GM21381 (cell line): ENCODE data around the gene RECK.

Experiments
- ATAC-seq: cut with Tn5 transposase; IDR thresholded peaks from one replicate; pipeline ENCODE4 v1.9.1; 2021; ENCODE audit warnings: mild to moderate bottlenecking, moderate library complexity; ENCODE audit not compliant: unreplicated experiment

RECK gene

DNA sequence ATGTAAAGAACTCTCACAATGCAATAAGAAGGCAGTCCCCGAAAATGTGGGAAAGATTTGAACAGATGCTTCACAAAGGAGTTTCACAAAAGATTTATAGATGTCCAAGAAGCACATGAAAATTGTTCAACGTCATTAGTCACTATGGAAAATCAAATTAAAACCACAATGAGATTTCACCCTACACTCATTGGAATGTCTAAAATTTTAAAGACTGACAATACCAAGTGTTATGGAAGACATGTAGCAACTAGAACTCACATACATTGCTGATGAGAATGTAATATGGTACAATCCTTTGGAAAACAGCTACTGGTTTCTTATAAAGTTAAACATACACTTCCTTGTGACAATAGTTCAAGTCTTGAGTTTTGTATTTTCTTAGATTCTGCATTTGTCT, 11.0 kb upstream of the RECK start:
- no peak for ATAC-seq

DNA sequence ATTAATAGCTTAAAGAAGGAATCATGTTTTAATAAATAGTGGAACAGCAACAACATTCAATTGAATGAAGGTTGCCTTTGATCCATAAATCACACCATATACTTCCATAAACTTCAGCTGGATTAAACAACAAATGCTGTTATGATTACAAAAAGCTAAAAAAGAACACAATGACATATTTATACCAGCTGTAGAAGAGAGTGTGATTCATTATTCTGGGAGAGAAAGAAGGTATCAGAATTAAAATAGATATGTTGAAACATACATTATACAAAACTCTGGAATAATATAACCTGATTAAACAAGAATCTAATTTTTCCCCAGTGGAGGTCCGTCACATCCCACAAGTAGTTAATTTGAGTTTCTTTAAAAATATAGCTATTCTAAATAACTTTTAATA, 7.5 kb upstream of the RECK start:
- ATAC-seq: no peak

DNA sequence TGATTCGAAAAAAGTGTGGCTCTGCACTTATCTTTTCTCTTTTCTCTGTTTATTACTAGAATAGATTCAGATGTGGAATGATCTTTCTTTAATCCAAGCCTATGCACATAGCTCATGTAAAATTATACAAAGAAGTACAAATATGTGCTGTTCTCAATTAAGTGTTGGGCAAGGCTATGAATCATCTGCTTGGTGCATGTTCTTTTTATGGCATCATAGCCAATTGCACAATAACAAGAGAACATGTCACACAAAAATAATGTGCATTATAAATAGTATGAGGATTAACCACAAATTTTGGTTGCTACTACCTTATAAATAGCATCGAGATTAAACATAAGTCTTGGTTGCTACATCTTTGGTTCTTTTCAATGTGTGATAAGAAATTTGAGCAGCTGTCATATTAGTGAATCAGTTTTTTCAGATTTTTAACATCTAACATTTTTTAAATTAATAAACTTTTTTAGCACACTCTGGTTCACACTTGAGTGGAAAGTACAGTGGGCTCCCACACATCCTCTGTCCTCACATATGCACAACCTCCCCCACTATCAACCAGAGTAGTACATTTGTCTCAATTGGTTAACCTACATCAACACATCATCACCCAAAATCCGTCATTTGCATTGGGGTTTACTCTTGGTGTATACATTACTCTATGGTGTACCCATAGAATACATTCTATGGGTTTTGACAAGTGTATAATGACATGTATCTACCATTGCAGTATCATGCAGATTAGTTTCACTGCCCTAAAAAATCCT, 6.8 kb upstream of the RECK start:
- no peak for ATAC-seq

DNA sequence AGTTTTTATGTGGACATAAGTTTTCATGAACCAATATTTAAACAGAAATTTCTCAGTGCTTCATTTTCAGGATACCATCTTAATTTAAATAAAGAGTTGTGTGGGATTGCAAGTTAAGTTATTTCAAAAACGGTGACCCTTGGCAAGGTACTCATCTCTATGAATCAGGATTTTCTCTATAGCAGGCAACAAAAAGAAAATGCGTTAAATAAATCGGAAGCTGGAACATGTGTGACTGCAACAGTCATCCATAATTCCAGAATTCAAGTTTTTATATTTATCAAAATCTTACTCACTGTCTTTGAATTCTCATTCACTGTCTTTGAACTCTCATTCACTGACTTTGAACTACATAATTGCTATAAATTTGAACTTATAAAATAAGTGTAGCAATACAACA, 5.8 kb upstream of the RECK start:
- ATAC-seq: no peak

- no peak for ATAC-seq
Measured at GRCh38 chr9:36031774-36032555, 4.7 kb upstream of the RECK start.

- no peak for ATAC-seq
Measured at GRCh38 chr9:36033788-36034187, 2.9 kb upstream of the RECK start.

DNA sequence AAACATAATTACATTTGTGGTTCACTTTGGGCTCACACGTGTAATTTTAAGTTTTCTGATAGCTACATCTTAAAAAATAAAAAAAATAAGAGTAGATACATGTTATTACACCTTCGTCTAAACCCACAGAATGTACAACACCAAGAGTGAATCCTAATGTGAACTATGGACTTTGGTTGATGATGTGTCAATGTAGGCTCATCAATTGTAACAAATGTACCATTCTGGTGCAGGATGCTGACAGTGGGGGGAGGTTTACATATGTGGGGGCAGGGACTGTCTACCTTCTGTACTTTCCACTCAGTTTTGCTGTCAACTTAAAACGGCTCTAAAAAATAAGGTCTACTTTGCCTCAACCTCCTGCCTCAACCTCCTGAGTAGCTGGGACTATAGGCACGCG, 2.5 kb upstream of the RECK start:
- no peak for ATAC-seq

GRCh38 chr9:36035006-36035405, 1.7 kb upstream of the RECK start:
- ATAC-seq: no peak

- no peak for ATAC-seq
Measured at GRCh38 chr9:36036253-36036779, 397 bp upstream of the RECK start.

DNA sequence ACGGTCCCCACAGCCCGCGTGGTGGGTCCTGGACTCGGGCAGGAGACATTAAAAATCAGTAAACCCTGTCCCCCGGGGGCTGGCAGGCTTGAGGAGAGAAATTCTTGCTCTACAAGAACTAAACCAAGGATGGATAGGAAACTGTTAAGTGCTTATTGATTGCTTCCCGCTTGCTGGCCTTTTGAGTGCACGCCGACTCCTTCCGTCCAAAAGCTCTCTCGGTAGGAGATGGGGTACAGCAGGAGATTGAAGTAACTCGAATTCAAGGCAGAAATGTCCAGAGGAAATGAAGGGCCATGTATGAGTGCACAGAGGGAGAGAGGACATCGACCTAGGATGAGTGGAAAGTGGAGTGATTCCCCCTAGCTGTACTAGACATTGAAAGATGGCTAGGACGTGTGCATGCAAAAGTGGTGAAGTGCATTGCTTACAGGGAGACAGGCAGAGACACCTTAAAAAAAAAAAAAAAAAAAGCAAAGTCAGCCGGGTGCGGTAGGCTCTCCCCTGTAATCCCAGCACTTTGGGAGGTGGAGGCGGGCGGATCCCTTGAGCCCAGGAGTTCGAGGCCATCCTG, 923 bp downstream of the RECK start:
- no peak for ATAC-seq

DNA sequence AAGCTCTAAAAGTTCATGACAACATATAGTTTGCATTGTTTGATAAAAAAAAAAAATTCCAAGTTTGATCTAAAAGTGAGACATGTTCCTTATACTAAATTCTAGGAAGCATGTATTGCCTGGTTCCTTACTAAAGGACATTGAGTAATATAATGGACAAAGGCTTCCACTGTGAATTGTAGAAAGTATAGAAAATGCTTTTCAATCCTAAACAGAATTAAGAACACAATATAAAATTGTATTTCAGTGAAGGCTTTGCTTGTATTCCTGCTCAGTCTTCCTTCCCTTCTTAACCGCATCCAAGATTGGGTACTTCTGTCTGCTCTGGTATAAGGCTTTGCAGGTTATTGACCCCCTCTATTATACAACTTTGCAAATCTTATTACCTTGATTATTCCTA, 2.4 kb downstream of the RECK start:
- no peak for ATAC-seq

DNA sequence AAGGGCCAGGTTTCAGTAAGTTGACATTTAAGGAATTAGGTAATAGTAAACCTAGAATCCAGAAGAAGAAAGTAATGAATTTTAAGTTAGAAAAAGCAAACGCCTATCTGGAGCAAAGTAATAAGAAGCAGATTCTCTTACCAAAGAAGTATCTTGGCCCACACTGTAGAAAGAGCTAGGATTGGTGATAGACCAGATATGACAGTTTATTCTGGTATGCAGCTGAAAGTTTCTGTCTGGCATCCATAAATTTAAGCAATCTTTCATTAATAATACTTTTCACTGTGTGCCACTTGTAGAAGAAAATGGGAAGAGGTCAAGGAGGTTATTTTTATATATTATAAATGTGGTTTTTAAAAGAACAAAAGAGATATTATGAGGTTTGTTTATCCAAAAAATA, 3.0 kb downstream of the RECK start:
- ATAC-seq: no peak

DNA sequence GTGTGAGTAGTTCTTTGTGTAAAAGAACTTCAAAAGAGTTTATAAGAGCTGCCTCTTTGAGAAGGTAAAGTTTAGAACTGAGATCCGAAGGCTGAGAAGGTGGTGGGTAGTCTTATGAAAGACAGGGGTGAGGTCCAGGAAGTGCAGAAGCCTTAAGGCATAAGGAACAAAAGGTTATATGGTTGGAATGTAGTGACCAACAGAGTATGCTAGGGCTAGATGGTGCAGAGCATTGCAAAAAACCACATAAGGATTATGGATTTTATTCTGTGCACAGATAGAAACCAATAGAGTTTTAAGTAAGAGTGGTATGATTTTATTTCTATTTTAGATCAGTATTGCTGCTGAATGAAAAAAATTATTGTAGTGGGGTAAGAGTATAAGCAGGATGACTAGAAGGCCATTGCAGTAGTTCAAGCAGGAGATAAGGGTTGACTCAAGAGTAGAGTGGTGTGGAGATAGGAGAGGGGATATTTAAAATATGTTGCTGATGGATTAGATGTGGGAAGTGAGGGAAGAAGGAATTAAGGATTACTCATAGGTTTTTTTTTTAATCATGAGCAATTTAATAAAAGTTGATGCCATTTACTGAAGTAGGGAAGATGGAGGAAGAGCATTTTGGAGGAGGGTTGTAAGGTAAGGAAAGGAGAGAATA, 3.7 kb downstream of the RECK start:
- no peak for ATAC-seq

GRCh38 chr9:36041506-36041905, 4.8 kb downstream of the RECK start:
- no peak for ATAC-seq

GRCh38 chr9:36045610-36046009, 8.9 kb downstream of the RECK start:
- no peak for ATAC-seq

DNA sequence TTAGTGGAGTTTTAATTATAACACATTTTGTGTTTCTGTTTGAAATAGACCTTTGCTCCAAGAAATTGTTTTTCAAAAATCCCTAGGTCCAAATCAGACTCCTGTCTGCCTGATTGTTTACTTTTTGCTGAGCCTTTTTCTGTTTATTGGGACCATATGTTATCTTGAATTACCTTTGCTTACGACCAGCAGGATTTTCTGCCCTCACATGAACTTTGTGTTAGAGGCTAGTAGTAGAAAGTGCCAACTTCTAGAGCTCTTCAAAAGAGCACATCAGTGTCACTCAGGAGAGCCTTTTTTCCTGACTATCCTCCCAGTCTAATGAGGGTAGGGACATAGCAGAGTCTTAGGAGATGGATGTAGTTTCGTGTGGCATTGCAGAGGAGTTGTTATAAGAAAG, 10.2 kb downstream of the RECK start:
- no peak for ATAC-seq

GRCh38 chr9:36049408-36049807, 12.7 kb downstream of the RECK start:
- no peak for ATAC-seq

DNA sequence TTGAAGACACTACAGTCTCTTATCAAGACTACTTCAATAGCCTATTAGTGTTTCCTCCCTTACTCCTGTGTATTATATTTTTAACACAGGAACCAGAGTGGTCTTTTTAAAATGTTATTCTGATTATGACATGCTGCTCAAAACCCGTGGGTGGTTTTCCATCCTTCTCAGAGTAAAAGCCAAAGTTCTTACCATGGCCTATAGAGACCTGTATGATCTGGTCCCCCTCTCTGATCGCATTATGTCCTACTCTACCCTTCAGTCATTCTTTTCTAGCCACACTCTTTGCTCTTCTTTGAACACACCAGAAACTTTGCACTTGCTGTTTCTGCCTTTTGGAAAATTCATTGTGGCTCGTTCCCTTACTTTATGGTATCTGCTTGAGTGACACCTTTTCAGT, 13.8 kb downstream of the RECK start:
- ATAC-seq: no peak

GRCh38 chr9:36051317-36051716, 14.6 kb downstream of the RECK start:
- no peak for ATAC-seq

- no peak for ATAC-seq
Measured at GRCh38 chr9:36053971-36054370, 17.3 kb downstream of the RECK start.

DNA sequence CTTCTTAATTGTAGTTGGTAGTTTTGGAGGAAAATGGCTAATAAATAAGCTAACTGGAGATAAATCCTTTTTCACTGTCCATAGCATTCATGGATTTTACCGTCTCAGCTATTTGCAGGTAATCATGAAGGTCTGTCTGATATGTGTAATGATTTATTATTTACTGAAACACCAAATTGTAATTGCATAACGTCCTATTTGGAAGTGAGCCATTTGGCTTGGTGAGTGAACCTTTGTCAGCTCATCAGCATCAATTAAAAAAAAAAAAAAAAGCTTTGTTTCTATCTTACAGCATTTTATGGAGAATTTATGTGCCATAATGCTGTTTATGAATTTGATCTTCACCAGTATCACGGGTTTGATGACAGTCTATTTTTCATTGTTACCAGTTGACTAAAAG, 20.2 kb downstream of the RECK start:
- ATAC-seq: no peak
